ENCODE measurements around the gene DNAJC10.

- TF ChIP-seq CTCF (IDR thresholded peaks at IDR 0.05; ENCODE audit: low read depth, low read length, poor library complexity, severe bottlenecking) (no peak), EZH2phosphoT487 (IDR thresholded peaks at IDR 0.05; ENCODE audit: borderline replicate concordance, low read length) (no peak)
Observed at GRCh38 chr2:182724656-182725055, 8.6 kb downstream of the DNAJC10 start.

All from DOHH2 (cell line).